Right atrium auricular region (tissue), 2 donors: Measurements from ENCODE around the gene LDLRAD3. TPM values are rescaled to one million over a fixed set of nuclear protein-coding genes. Genes with fewer than 3 reads are reported as not detected.

ENCODE experiments used
- DNase-seq: peaks from one replicate; pipeline ENCODE4 v3.0.0-alpha.2; 2019; ENCODE audit warnings: low spot score
- H3K27ac ChIP-seq, 2 donors: fragments of 200-600 bp; sonication (generic); 1 replicate in 1 of 2; 2 replicates in 1 of 2; pipeline ENCODE4 v1.5.1; 2016 to 2019
- H3K27me3 ChIP-seq, 2 donors: fragments of 200-600 bp; sonication (generic); one replicate each; pipeline versions ENCODE4 v1.5.1 to v1.6.0; 2017 to 2019
- H3K36me3 ChIP-seq: fragments of 200-600 bp; sonication (generic); one replicate; pipeline ENCODE4 v1.5.1; 2016
- H3K4me1 ChIP-seq, 2 donors: fragments of 200-600 bp; sonication (generic); one replicate each; pipeline versions ENCODE4 v1.5.1 to v1.6.0; 2017 to 2019
- H3K4me3 ChIP-seq, 2 donors: fragments of 200-600 bp; sonication (generic); 1 replicate in 1 of 2; 2 replicates in 1 of 2; pipeline ENCODE4 v1.5.1; 2017 to 2019; ENCODE audit warnings: mild to moderate bottlenecking in 1 of 2, moderate library complexity in 1 of 2
- H3K9me3 ChIP-seq, 2 donors: fragments of 200-600 bp; sonication (generic); one replicate each; pipeline ENCODE4 v1.5.1; 2019
- microRNA-seq, 2 donors: library from miRNA; unstranded; fragments of <30 nt; microRNA quantifications; one replicate each; pipeline ENCODE4, GENCODE V29; 2016 to 2017; ENCODE audit warnings: borderline number of aligned reads in 2 of 2, borderline replicate concordance in 1 of 2
- total RNA-seq, 2 donors: library from RNA; depleted of rRNA; stranded (reverse); fragments of >200 nt; gene quantifications; one replicate each; pipeline ENCODE4 v1.1.0, GENCODE V29; 2016
- TF ChIP-seq, protein P1 (sequence below), 2 donors: fragments of 200-600 bp; sonication (generic); IDR thresholded peaks; one replicate each; pipeline ENCODE4 v1.5.1; 2019; ENCODE audit warnings: antibody characterized with exemption in 2 of 2

Gene LDLRAD3
- total RNA-seq, 2 donors from 2014 or later = 3.6 to 7.0 TPM

DNA sequence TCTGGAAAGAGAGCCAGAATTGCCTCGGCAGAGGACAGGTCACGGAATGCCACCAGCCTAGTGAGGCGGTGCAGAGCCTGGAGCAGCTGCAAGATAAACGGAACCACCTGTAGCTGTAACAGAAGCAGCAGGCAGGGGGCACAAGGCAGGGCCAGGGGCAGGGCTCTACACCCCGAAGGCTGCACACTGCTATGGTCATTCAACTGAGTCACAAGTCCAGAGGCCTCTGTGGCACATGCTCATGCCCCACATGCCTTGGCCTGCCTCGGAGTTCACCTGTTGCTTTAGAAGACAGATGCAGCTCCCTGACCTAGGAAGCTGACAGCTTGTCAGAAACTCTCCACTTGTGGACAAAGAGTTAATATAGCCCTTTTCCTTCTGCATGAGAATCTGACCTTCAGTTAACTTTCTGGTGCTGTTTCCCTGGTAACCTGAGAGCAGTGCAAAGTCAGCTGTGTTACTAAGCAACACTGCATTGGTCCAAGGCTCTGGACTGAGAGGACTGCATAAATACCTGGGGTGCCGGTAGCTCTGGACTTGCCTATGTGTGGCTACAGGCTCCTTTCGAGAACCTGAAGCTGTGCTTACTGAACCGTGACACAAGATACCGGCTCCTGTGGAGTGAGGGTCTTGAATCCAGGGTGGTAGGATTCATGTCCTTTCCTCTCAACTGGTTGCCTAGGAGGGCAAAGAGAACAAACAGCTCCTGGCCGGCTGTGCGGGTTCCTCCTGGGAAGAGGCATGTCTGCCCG, 334.8 kb downstream of the LDLRAD3 start:
- Histone ChIP-seq H3K4me3 (no peak overlapping the region), H3K9me3 (no peaks in the 10 kb centered on the region), H3K36me3 (peaks cover 33% of the 10 kb centered on the region), H3K4me1 (peaks cover 0 to 4% of the 10 kb centered on the region in 2 donors), H3K27ac (no peak overlapping the region), H3K27me3 (no peaks in the 10 kb centered on the region)
- DNase-seq = no peak
- TF ChIP-seq, protein P1, sequence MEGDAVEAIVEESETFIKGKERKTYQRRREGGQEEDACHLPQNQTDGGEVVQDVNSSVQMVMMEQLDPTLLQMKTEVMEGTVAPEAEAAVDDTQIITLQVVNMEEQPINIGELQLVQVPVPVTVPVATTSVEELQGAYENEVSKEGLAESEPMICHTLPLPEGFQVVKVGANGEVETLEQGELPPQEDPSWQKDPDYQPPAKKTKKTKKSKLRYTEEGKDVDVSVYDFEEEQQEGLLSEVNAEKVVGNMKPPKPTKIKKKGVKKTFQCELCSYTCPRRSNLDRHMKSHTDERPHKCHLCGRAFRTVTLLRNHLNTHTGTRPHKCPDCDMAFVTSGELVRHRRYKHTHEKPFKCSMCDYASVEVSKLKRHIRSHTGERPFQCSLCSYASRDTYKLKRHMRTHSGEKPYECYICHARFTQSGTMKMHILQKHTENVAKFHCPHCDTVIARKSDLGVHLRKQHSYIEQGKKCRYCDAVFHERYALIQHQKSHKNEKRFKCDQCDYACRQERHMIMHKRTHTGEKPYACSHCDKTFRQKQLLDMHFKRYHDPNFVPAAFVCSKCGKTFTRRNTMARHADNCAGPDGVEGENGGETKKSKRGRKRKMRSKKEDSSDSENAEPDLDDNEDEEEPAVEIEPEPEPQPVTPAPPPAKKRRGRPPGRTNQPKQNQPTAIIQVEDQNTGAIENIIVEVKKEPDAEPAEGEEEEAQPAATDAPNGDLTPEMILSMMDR (IDR thresholded peaks at IDR 0.05) = no peak

DNA sequence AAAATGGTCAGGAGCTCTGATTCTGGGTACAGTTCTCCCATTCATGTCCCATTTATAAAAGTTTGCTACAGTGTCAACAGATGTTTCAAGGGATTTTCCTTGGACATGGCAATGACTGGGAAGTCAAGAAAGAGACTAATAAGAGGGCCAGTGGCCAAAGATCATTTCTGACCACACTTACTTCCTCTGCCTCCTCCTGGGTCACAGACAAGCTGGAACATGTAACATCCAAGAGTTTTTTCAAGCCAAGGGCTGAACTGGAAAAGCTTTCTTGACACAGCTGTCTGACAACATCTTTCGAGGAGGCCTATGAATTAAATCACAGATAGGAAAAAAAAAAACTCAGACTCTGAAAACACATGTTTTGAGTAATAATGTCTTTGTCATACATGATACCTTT, 336.7 kb downstream of the LDLRAD3 start:
- TF ChIP-seq, protein P1 (IDR thresholded peaks at IDR 0.05) = no peak
- Histone ChIP-seq H3K36me3 (peaks cover 15% of the 10 kb centered on the region), H3K4me1 (peaks cover 0 to 4% of the 10 kb centered on the region in 2 donors), H3K27ac (no peak overlapping the region), H3K27me3 (no peaks in the 10 kb centered on the region), H3K4me3 (no peak overlapping the region), H3K9me3 (no peaks in the 10 kb centered on the region)
- no peak for DNase-seq

Small RNA genes lying within 50 kb of the gene (microRNA-seq; reads per million reads assigned to microRNA genes)
- gene MIR3973 = 0 reads per million in 2 donors
